Measurements from ENCODE around the gene PHLDA2. TPM values are rescaled to one million over a fixed set of nuclear protein-coding genes. Genes with fewer than 3 reads are reported as not detected.

PHLDA2 gene
- total RNA-seq, 4 donors from 2014 or later = 0.93 to 3.7 (median 2.3) TPM; not detected in 1

DNA sequence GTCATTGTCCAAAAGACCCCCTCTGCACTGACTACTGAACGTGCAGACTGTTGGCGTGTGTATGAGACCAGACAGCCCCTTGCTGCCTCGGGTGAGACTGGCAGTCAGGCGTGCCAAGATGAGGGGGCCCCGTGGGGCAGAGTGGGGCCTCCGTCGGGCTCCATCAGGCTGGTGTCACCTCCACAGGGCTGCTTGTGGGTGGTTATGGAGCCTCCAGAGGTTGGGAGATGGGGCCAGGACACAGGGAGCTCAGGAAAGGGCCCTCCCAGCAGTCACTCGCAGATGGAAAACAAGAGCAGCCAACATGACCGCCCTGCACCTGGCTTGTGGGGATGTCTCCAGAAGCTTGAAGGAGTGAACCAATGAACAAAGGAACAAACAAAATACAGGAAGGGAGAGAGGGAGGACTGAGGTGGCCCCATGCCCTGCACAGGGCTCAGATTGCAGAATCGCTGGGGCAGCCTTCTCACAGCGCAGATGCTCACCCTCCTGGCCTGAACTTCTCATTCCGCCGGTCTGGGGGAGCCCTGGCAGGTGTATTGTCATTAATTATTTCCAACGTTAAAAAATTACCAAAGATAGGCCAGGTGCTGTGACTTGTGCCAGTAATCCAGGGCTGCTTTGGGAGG is 5.5 kb upstream of the PHLDA2 start:
- no peak for DNase-seq

DNA sequence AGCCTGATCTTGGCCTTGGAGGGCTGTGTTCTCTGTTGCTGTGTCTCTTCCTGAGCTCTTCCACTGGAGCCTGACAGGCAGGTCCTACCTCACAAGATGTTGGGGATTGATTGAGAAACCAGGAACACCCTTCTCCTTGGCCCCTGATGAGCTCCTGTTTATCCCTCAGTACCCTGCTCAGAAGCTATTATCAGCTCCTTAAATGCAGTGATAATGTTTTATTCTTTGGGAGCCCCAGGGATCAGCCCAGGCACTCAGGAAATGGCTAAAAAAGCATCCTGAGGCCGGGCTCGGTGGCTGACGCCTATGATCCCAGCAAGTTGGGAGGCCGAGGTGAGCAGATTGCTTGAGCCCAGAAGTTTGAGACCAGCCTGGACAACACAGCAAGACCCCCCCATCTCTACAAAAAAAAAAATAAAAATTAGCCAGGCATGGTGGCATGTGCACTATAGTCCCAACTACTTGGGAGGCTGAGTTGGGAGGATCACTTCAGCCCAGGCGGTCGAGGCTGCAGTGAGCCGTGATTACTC is 4.9 kb upstream of the PHLDA2 start:
- H3K9me3 ChIP-seq = no peaks in the 10 kb centered on the region
- no peaks in the 10 kb centered on the region for H3K36me3 ChIP-seq
- intact Hi-C loops (cut with DNase I) = loop anchor here (5.0 kb wide), 1 partner anchor 158 kb away; no protein-coding TSS in a partner anchor
- H3K4me3 ChIP-seq (replicated peaks in 1 of 3) = no peak overlapping the region
- no peak for DNase-seq
- no peaks in the 10 kb centered on the region for H3K27me3 ChIP-seq
- H3K4me1 ChIP-seq = peaks cover 8 to 12% of the 10 kb centered on the region in 2 donors
- no peak for TF ChIP-seq POLR2A (IDR thresholded peaks at IDR 0.05)
- TF ChIP-seq, protein P1, sequence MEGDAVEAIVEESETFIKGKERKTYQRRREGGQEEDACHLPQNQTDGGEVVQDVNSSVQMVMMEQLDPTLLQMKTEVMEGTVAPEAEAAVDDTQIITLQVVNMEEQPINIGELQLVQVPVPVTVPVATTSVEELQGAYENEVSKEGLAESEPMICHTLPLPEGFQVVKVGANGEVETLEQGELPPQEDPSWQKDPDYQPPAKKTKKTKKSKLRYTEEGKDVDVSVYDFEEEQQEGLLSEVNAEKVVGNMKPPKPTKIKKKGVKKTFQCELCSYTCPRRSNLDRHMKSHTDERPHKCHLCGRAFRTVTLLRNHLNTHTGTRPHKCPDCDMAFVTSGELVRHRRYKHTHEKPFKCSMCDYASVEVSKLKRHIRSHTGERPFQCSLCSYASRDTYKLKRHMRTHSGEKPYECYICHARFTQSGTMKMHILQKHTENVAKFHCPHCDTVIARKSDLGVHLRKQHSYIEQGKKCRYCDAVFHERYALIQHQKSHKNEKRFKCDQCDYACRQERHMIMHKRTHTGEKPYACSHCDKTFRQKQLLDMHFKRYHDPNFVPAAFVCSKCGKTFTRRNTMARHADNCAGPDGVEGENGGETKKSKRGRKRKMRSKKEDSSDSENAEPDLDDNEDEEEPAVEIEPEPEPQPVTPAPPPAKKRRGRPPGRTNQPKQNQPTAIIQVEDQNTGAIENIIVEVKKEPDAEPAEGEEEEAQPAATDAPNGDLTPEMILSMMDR (IDR thresholded peaks at IDR 0.05) = no peak
- WGBS, 2 donors = 88 to 89% methylated on average over 7 of the region's 7 CpGs
- H3K27ac ChIP-seq = no peak overlapping the region

More for the DNA sequence above, 5.5 kb upstream of the PHLDA2 start:
- Histone ChIP-seq H3K9me3 (no peaks in the 10 kb centered on the region), H3K27me3 (no peaks in the 10 kb centered on the region), H3K4me1 (peaks cover 7 to 10% of the 10 kb centered on the region in 2 donors), H3K36me3 (no peaks in the 10 kb centered on the region), H3K27ac (no peak overlapping the region), H3K4me3 (replicated peaks in 1 of 3) (no peak overlapping the region)
- 78 to 86% methylated on average over 14 of the region's 14 CpGs for WGBS, 2 donors
- intact Hi-C loops (cut with DNase I) = loop anchor here (5.0 kb wide), 1 partner anchor 158 kb away; no protein-coding TSS in a partner anchor
- no peak for TF ChIP-seq POLR2A (IDR thresholded peaks at IDR 0.05)
- TF ChIP-seq, protein P1 (IDR thresholded peaks at IDR 0.05) = no peak

DNA sequence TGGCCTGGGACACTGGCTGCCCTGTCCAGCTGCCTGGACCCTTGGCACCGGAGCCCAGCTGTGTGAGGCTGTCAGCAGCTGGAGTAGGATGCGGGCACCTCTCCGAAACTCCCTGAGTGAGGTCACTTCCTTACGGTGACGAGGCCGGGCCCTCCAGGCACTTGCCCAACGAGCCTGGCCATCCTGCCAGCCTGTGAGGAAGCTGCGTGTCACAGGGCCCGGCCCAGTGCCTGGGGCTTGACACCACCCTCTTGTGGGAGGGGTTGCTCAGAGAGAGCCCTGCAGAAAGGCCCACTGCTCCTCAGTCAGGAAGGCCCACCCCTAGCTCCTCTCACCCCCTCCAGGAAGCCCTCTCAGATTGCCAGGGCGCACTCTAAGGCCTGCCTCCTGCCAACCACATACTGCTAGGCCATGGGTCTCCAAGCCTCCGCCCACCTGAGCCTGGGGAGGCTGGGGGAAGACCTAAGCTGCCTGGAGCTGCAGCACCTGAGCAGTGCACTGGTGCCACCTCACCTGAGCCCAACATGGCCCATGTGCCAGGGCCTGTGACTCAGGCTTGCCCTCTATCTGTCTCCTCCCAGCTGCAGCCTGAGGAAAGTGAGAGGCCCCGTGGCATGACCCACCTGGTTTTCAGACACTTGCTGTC is 4.3 kb upstream of the PHLDA2 start:
- peaks cover 9 to 14% of the 10 kb centered on the region in 2 donors for H3K4me1 ChIP-seq
- intact Hi-C loops (cut with DNase I) = loop anchor here (5.0 kb wide), 1 partner anchor 159 kb away; no protein-coding TSS in a partner anchor
- no peaks in the 10 kb centered on the region for H3K9me3 ChIP-seq
- no peak for TF ChIP-seq POLR2A (IDR thresholded peaks at IDR 0.05)
- TF ChIP-seq, protein P1 (IDR thresholded peaks at IDR 0.05) = no peak
- no peaks in the 10 kb centered on the region for H3K27me3 ChIP-seq
- 50 to 59% methylated on average over 2 to 9 of the region's 12 CpGs for WGBS, 2 donors
- no peak overlapping the region for H3K4me3 ChIP-seq (replicated peaks in 1 of 3)
- H3K27ac ChIP-seq = no peak overlapping the region
- DNase-seq = no peak
- H3K36me3 ChIP-seq = no peaks in the 10 kb centered on the region

DNA sequence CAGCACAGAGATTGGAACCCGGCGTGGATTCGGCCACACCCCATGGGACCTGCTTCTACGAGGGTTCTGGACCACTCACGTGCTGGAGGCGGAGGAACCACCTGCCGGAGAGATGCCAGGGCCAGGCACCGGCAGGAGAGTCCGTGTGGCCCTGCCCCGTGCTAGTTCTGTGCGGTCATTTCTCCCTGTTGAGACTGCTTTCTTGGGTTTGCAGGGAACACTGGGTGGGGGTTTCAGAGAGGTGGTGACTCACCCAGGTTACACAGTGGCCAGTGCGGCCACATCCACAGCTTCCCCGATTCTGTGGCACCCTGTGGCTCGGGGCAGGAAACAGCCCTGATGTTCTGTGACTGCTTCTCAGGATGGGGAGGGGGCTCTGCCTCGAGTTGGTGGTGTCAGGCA is 3.6 kb upstream of the PHLDA2 start:
- WGBS, 2 donors = 61 to 77% methylated on average over 4 to 7 of the region's 15 CpGs
- DNase-seq = no peak

More for the DNA sequence above, 3.6 kb upstream of the PHLDA2 start:
- Histone ChIP-seq H3K36me3 (no peaks in the 10 kb centered on the region), H3K27ac (no peak overlapping the region), H3K27me3 (no peaks in the 10 kb centered on the region), H3K4me3 (replicated peaks in 1 of 3) (no peak overlapping the region), H3K9me3 (no peaks in the 10 kb centered on the region), H3K4me1 (peaks cover 16 to 18% of the 10 kb centered on the region in 2 donors)
- TF ChIP-seq, protein P1 (IDR thresholded peaks at IDR 0.05) = no peak
- no peak for TF ChIP-seq POLR2A (IDR thresholded peaks at IDR 0.05)
- intact Hi-C loops (cut with DNase I) = loop anchor here (5.0 kb wide), 1 partner anchor 159 kb away; no protein-coding TSS in a partner anchor
